Loucy (cell line): ENCODE results near the gene ATP9A.

Source experiments
- H2AFZ ChIP-seq: fragments of 200-600 bp; sonication (generic); 2 replicates; pipeline ENCODE4 v1.6.0; 2016; ENCODE audit warnings: antibody characterized with exemption, mild to moderate bottlenecking, low read length, moderate library complexity
- H3F3A ChIP-seq: fragments of 200-600 bp; 2 replicates; pipeline ENCODE4 v1.6.0; 2016; ENCODE audit warnings: antibody characterized with exemption, low read depth, mild to moderate bottlenecking
- H3K27me3 ChIP-seq: fragments of 200-600 bp; sonication (generic); 2 replicates; pipeline ENCODE4 v1.6.1; 2014; ENCODE audit warnings: low read length, mild to moderate bottlenecking; ENCODE audit not compliant: insufficient read depth, poor library complexity, severe bottlenecking
- H3K36me3 ChIP-seq: fragments of 200-600 bp; sonication (generic); 2 replicates; pipeline ENCODE4 v1.6.1; 2016; ENCODE audit warnings: low read length; ENCODE audit not compliant: insufficient read depth
- H3K4me1 ChIP-seq: fragments of 200-600 bp; sonication (generic); 2 replicates; pipeline ENCODE4 v1.5.1; 2014; ENCODE audit warnings: low read length, mild to moderate bottlenecking; ENCODE audit not compliant: insufficient read depth, poor library complexity, severe bottlenecking
- H3K4me2 ChIP-seq: fragments of 200-600 bp; sonication (generic); 2 replicates; pipeline ENCODE4 v1.6.0; 2014; ENCODE audit warnings: antibody characterized with exemption, low read length, low read depth, mild to moderate bottlenecking; ENCODE audit not compliant: poor library complexity, severe bottlenecking
- H3K4me3 ChIP-seq: fragments of 200-600 bp; sonication (generic); 2 replicates; pipeline ENCODE4 v1.5.1; 2014; ENCODE audit warnings: low read length, mild to moderate bottlenecking, mixed read lengths; ENCODE audit not compliant: poor library complexity, severe bottlenecking
- H3K79me2 ChIP-seq: fragments of 200-600 bp; sonication (generic); 2 replicates; pipeline ENCODE4 v1.6.1; 2014; ENCODE audit warnings: low read length; ENCODE audit not compliant: insufficient read depth
- H3K9ac ChIP-seq: fragments of 200-600 bp; sonication (generic); 2 replicates; pipeline ENCODE4 v1.6.0; 2014; ENCODE audit warnings: mild to moderate bottlenecking, low read depth, low read length, moderate library complexity; ENCODE audit not compliant: poor library complexity, severe bottlenecking
- H3K9me2 ChIP-seq: fragments of 200-600 bp; sonication (generic); replicated peaks from 2 replicates; pipeline ENCODE4 v1.6.1; 2016; ENCODE audit warnings: low read depth, low read length, mixed read lengths
- H3K9me3 ChIP-seq: fragments of 200-600 bp; sonication (generic); 2 replicates; pipeline ENCODE4 v1.6.1; 2014; ENCODE audit warnings: mild to moderate bottlenecking, antibody characterized with exemption, low read length, low read depth; ENCODE audit not compliant: insufficient read depth
- H4K20me1 ChIP-seq: fragments of 200-600 bp; sonication (generic); 2 replicates; pipeline ENCODE4 v1.6.0; 2014; ENCODE audit warnings: antibody characterized with exemption, low read length, mild to moderate bottlenecking; ENCODE audit not compliant: insufficient read depth, poor library complexity, severe bottlenecking
- CTCF ChIP-seq: fragments of 200-600 bp; sonication (generic); conservative IDR thresholded peaks from 2 replicates; pipeline ENCODE4 v1.5.1; 2014; ENCODE audit warnings: mild to moderate bottlenecking, antibody characterized with exemption, low read length
- EZH2phosphoT487 ChIP-seq: fragments of 200-600 bp; IDR thresholded peaks from 2 replicates; pipeline ENCODE4 v1.6.1; 2018; ENCODE audit warnings: antibody characterized with exemption, mild to moderate bottlenecking, moderate library complexity, borderline replicate concordance

Gene ATP9A

GRCh38 chr20:51587145-51587544 is 181.0 kb downstream of the ATP9A start:
- H3F3A ChIP-seq: no peaks in the 10 kb centered on the region
- no peak overlapping the region for H3K4me3 ChIP-seq
- H2AFZ ChIP-seq: no peak overlapping the region
- H3K27me3 ChIP-seq: no peaks in the 10 kb centered on the region
- H3K79me2 ChIP-seq: no peaks in the 10 kb centered on the region
- H3K4me2 ChIP-seq: no peak overlapping the region
- peaks cover 10% of the 10 kb centered on the region for H3K4me1 ChIP-seq
- no peak for TF ChIP-seq CTCF
- TF ChIP-seq EZH2phosphoT487: no peak
- no peaks in the 10 kb centered on the region for H4K20me1 ChIP-seq
- no peaks in the 10 kb centered on the region for H3K9me2 ChIP-seq
- no peaks in the 10 kb centered on the region for H3K9me3 ChIP-seq
- no peaks in the 10 kb centered on the region for H3K36me3 ChIP-seq
- no peak overlapping the region for H3K9ac ChIP-seq

GRCh38 chr20:51586005-51586440 is 182.2 kb downstream of the ATP9A start:
- Histone ChIP-seq H3K79me2 (no peaks in the 10 kb centered on the region), H4K20me1 (no peaks in the 10 kb centered on the region), H3K9ac (no peak overlapping the region), H3K36me3 (no peaks in the 10 kb centered on the region), H2AFZ (no peak overlapping the region), H3K4me1 (peaks cover 10% of the 10 kb centered on the region), H3K4me2 (no peak overlapping the region), H3K4me3 (no peak overlapping the region), H3K27me3 (no peaks in the 10 kb centered on the region), H3K9me3 (no peaks in the 10 kb centered on the region), H3F3A (no peaks in the 10 kb centered on the region), H3K9me2 (no peaks in the 10 kb centered on the region)
- no peak for TF ChIP-seq CTCF
- TF ChIP-seq EZH2phosphoT487: no peak

GRCh38 chr20:51585148-51585547 is 183.0 kb downstream of the ATP9A start:
- Histone ChIP-seq H3K9ac (no peak overlapping the region), H4K20me1 (no peaks in the 10 kb centered on the region), H3K4me2 (peak overlapping the region; percentile 21), H3K9me3 (no peaks in the 10 kb centered on the region), H2AFZ (peak overlapping the region; percentile 59), H3K79me2 (no peaks in the 10 kb centered on the region), H3K9me2 (no peaks in the 10 kb centered on the region), H3K4me3 (peak overlapping the region; percentile 8), H3F3A (no peaks in the 10 kb centered on the region), H3K4me1 (peaks cover 10% of the 10 kb centered on the region), H3K27me3 (no peaks in the 10 kb centered on the region), H3K36me3 (no peaks in the 10 kb centered on the region)
- TF ChIP-seq CTCF (no peak), EZH2phosphoT487 (no peak)
